ENCODE measurements around the gene CACNB4.

CACNB4 gene

DNA sequence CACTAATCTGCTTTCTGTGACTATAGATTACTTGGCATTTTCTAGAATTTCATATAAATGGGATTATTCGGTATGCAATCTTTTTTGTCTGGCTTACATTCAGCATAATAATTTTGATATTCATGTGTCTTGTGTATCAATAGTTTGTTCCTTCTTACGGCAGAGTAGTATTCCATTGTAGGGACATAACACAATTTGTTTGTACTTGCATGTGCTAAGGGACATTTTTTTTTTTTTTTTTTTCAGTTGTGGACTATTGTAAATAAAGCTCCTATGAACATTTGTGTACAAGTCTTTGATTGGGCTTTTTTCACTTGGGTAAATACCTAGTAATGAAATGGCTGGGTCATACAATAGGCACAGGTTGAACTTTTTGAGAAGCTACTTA, 315.7 kb downstream of the CACNB4 start:
- DNase-seq (ENCODE audit: low spot score): no peak

All from activated CD4-positive, alpha-beta T cell treated with anti-CD3 and anti-CD28 coated beads, Interleukin-2, Interleukin-4, amounts not matched to agents 100 ng/mL and 50 ng/mL, durations not matched to agents 16 hours and 8 hours (primary cell).